HepG2 (cell line): ENCODE results near the gene RUNX3. TPM values are rescaled to one million over a fixed set of nuclear protein-coding genes. Genes with fewer than 3 reads are reported as not detected.

Experiments
- ATAC-seq: fragments of 200-7000 bp; cut with Tn5 transposase; 3 replicates; pipeline ENCODE4 v1.9.1; 2020; ENCODE audit warnings: mild to moderate bottlenecking, moderate library complexity
- BruUV-seq: library from RNA; stranded (reverse); fragments of 400-500 nt; replicated peaks from 2 replicates; lab custom pipeline; 2021; lab: Mats Ljungman, UMichigan
- CTCF ChIA-PET: fragments of 300-600 bp; formaldehyde crosslinking; extraction: SDS; loops from one replicate; lab custom pipeline; 2021; ENCODE audit warnings: low total read pairs, inconsistent platforms, low intra/inter-chr PET ratio; lab: Yijun Ruan, JAX
- POLR2A ChIA-PET: fragments of 350-600 bp; sonication (Branson Sonifier 250); formaldehyde crosslinking; loops from one replicate; lab custom pipeline; 2020; ENCODE audit warnings: antibody characterized with exemption, inconsistent platforms; lab: Yijun Ruan, JAX
- DNase-seq: peaks from one replicate; pipeline ENCODE4 v3.0.0-alpha.2; 2015; ENCODE audit warnings: low spot score
- FAIRE-seq: peaks from 3 replicates; lab custom pipeline; 2011; peaks lifted over from hg19 to GRCh38; lab: Jason Lieb, UNC
- H2AFZ ChIP-seq: one replicate; pipeline ENCODE4 v1.6.1; 2011; ENCODE audit warnings: low read length, inconsistent platforms
- H3K27ac ChIP-seq: fragments of 300-600 bp; 3 replicates; pipeline ENCODE4 v1.8.0; 2011; ENCODE audit warnings: mixed run types, mild to moderate bottlenecking, mixed read lengths, low read length, inconsistent platforms; ENCODE audit not compliant: insufficient read depth; ENCODE audit errors: extremely low read length
- H3K27me3 ChIP-seq, 2 experiments: fragments of 200-600 bp in 1 of 2; 2 replicates in 1 of 2; 3 replicates in 1 of 2; pipeline versions ENCODE4 v1.6.0 to v1.8.0; 2011; ENCODE audit warnings: low read length in 2 of 2, mild to moderate bottlenecking in 2 of 2, moderate library complexity in 2 of 2, inconsistent platforms in 1 of 2; ENCODE audit not compliant: insufficient read depth in 2 of 2, control insufficient read depth in 1 of 2
- H3K36me3 ChIP-seq, 2 experiments: fragments of 200-600 bp in 1 of 2; replicated peaks in 1 of 2; 2 replicates in 1 of 2; 3 replicates in 1 of 2; pipeline versions ENCODE4 v1.5.1 to v1.8.0; 2011; ENCODE audit warnings: low read length in 2 of 2, inconsistent platforms in 1 of 2; ENCODE audit not compliant: insufficient read depth in 2 of 2, control insufficient read depth in 1 of 2
- H3K4me1 ChIP-seq: 2 replicates; pipeline ENCODE4 v1.5.1; 2012; ENCODE audit warnings: low read length, inconsistent platforms; ENCODE audit not compliant: insufficient read depth
- H3K4me2 ChIP-seq: 2 replicates; pipeline ENCODE4 v1.6.0; 2011; ENCODE audit warnings: low read depth, low read length, inconsistent platforms
- H3K4me3 ChIP-seq, 3 experiments: fragments of 200-600 bp in 1 of 3; sonication (generic), shearing (Covaris generic) in 1 of 3; replicated peaks in 1 of 3; 2 replicates each; pipeline ENCODE4 v1.5.1; 2011 to 2016; ENCODE audit warnings: low read length in 3 of 3, inconsistent platforms in 2 of 3, low read depth in 2 of 3, mild to moderate bottlenecking in 2 of 3, control low read depth in 1 of 3, mixed read lengths in 1 of 3; ENCODE audit not compliant: insufficient read depth in 1 of 3
- H3K79me2 ChIP-seq: one replicate; pipeline ENCODE4 v1.6.1; 2011; ENCODE audit warnings: low read length, inconsistent platforms; ENCODE audit not compliant: insufficient read depth
- H3K9ac ChIP-seq: 2 replicates; pipeline ENCODE4 v1.6.0; 2011; ENCODE audit warnings: mild to moderate bottlenecking, low read depth, low read length, inconsistent platforms; ENCODE audit not compliant: insufficient read depth
- H3K9me3 ChIP-seq: 2 replicates; pipeline ENCODE4 v1.5.1; 2012; ENCODE audit warnings: mild to moderate bottlenecking, low read length
- H4K20me1 ChIP-seq: 2 replicates; pipeline ENCODE4 v1.6.0; 2011; ENCODE audit warnings: inconsistent platforms, mild to moderate bottlenecking, low read length, moderate library complexity; ENCODE audit not compliant: insufficient read depth
- CREBL2 ChIP-seq: sonication (generic); formaldehyde crosslinking; IDR thresholded peaks from 2 replicates; pipeline ENCODE4 v1.8.1; 2023; ENCODE audit warnings: missing genetic modification reagents, mild to moderate bottlenecking, borderline replicate concordance
- GZF1 ChIP-seq: sonication (generic); formaldehyde crosslinking; IDR thresholded peaks from 2 replicates; pipeline ENCODE4 v1.5.1; 2020; ENCODE audit warnings: mild to moderate bottlenecking, missing genetic modification reagents
- HNF1B ChIP-seq: sonication (generic); formaldehyde crosslinking; IDR thresholded peaks from 2 replicates; pipeline ENCODE4 v1.5.1; 2020; ENCODE audit warnings: mild to moderate bottlenecking, moderate library complexity, missing genetic modification reagents
- IRF9 ChIP-seq: sonication (generic); formaldehyde crosslinking; IDR thresholded peaks from 2 replicates; pipeline ENCODE4 v1.8.0; 2022; ENCODE audit warnings: missing genetic modification reagents, mild to moderate bottlenecking, borderline replicate concordance
- LBX2 ChIP-seq: sonication (generic); formaldehyde crosslinking; IDR thresholded peaks from 2 replicates; pipeline ENCODE4 v1.5.0; 2020; ENCODE audit warnings: missing genetic modification reagents, mild to moderate bottlenecking, borderline replicate concordance
- TEAD3 ChIP-seq: optimal IDR thresholded peaks from 2 replicates; pipeline ENCODE3; 2016; ENCODE audit warnings: borderline replicate concordance
- ZEB1 ChIP-seq: IDR thresholded peaks from 2 replicates; pipeline ENCODE4 v1.6.1; 2012; ENCODE audit warnings: mild to moderate bottlenecking, low read depth, inconsistent platforms; ENCODE audit not compliant: insufficient replicate concordance
- ZNF496 ChIP-seq: sonication (generic); formaldehyde crosslinking; IDR thresholded peaks from 2 replicates; pipeline ENCODE4 v1.8.1; 2023; ENCODE audit warnings: mild to moderate bottlenecking, moderate library complexity, missing genetic modification reagents; ENCODE audit not compliant: insufficient replicate concordance
- ZNF549 ChIP-seq: sonication (generic); formaldehyde crosslinking; IDR thresholded peaks from 2 replicates; pipeline ENCODE4 v1.5.0; 2020; ENCODE audit warnings: missing genetic modification reagents
- ZNF609 ChIP-seq: sonication (generic); formaldehyde crosslinking; IDR thresholded peaks from 2 replicates; pipeline ENCODE4 v1.4.0; 2020; ENCODE audit warnings: mild to moderate bottlenecking, missing genetic modification reagents, borderline replicate concordance
- ZNF747 ChIP-seq: sonication (generic); formaldehyde crosslinking; IDR thresholded peaks from 2 replicates; pipeline ENCODE4 v1.8.1; 2023; ENCODE audit warnings: missing genetic modification reagents, mild to moderate bottlenecking, borderline replicate concordance
- ZNF776 ChIP-seq: sonication (generic); formaldehyde crosslinking; IDR thresholded peaks from 2 replicates; pipeline ENCODE4 v1.4.0; 2020; ENCODE audit warnings: mild to moderate bottlenecking, missing genetic modification reagents
- ZXDC ChIP-seq: sonication (generic); formaldehyde crosslinking; IDR thresholded peaks from 2 replicates; pipeline ENCODE4 v1.5.0; 2020; ENCODE audit warnings: mild to moderate bottlenecking, missing genetic modification reagents
- WGBS: methylation state at CpG from one replicate; pipeline ENCODE4 v1.1.6; 2017; ENCODE audit warnings: low lambda C conversion rate; 5-methylcytosine and 5-hydroxymethylcytosine counted together
- in situ Hi-C: cut with HindIII; loops from 2 replicates; pipeline ENCODE4 v1.10.0; 2017; ENCODE audit warnings: low pct_unique_long_range_greater_than_20kb; ENCODE audit not compliant: extremely low pct_ligation_motif_present
- intact Hi-C: fragments of 100-400 bp; cut with micrococcal nuclease; formaldehyde crosslinking; loops from one replicate; pipeline ENCODE4 v1.10.0; 2022; ENCODE audit not compliant: unreplicated experiment
- polyA plus RNA-seq, 8 experiments: library from polyadenylated mRNA; depleted of rRNA in 3 of 8; stranded (reverse) in 7 of 8; unstranded in 1 of 8; fragments of >200 nt; fragmentation: Illumina TruSeq in 4 of 8; extraction: Trizol in 4 of 8; gene quantifications; 2 replicates each; pipeline versions ENCODE4 v1.2.1 to v1.2.3, GENCODE V29; 2011 to 2016; ENCODE audit warnings: low read depth in 4 of 8, missing spikeins in 1 of 8, mixed read lengths in 1 of 8; ENCODE audit not compliant: insufficient read depth in 1 of 8
- total RNA-seq, 5 experiments: library from RNA; depleted of rRNA; stranded (reverse); fragments of >200 nt; fragmentation: Illumina TruSeq; extraction: Trizol; gene quantifications; 2 replicates each; pipeline ENCODE4 v1.2.3, GENCODE V29; 2016; ENCODE audit warnings: low read depth in 1 of 5

Gene RUNX3
- total and polyA plus RNA-seq, 2 of the 13 experiments (the other 11 are each of a cell fraction or from before 2014, with no cell fraction given), result 0.04 to 0.22 TPM

- BruUV-seq, result no TSS peak
- in situ Hi-C loops, result no loop called here
- FAIRE-seq (no peak), DNase-seq (no peak), ATAC-seq (no peak)
- H3K79me2 ChIP-seq, result no peaks in the 10 kb centered on the region
- POLR2A ChIA-PET, result no interaction called here
- no peaks in the 10 kb centered on the region for H3K36me3 ChIP-seq
- H3K9me3 ChIP-seq, result peaks cover 11% of the 10 kb centered on the region
- H3K4me3 ChIP-seq, result no peak overlapping the region
- no peaks in the 10 kb centered on the region for H4K20me1 ChIP-seq
- no peaks in the 10 kb centered on the region for H3K4me1 ChIP-seq
- whole genome bisulfite sequencing, result 40% methylated on average over 4 of the region's 4 CpGs
- H3K27ac ChIP-seq, result no peak overlapping the region
- no peak overlapping the region for H2AFZ ChIP-seq
- H3K27me3 ChIP-seq, result peaks cover 1 to 23% of the 10 kb centered on the region in 2 experiments; a peak in 4 of 5 replicates
- intact Hi-C loops, result no loop called here
- no peak overlapping the region for H3K4me2 ChIP-seq
- no peak overlapping the region for H3K9ac ChIP-seq
- CTCF ChIA-PET, result interaction anchor here (2.0 kb wide), 1 partner anchor 47 kb away, joined by 8 read pairs; no protein-coding TSS in a partner anchor
- no peak for TF ChIP-seq ZNF776 (CRISPR knock-in tag)
- no peak for TF ChIP-seq LBX2 (CRISPR knock-in tag)
- no peak for TF ChIP-seq ZEB1
- no peak for TF ChIP-seq ZNF747
- no peak for TF ChIP-seq HNF1B (CRISPR knock-in tag)
- TF ChIP-seq IRF9 (CRISPR knock-in tag), result no peak
- no peak for TF ChIP-seq TEAD3 (CRISPR knock-in tag)
- no peak for TF ChIP-seq ZNF549 (CRISPR knock-in tag)
- no peak for TF ChIP-seq ZNF609 (CRISPR knock-in tag)
- no peak for TF ChIP-seq ZNF496 (CRISPR knock-in tag)
- no peak for TF ChIP-seq GZF1 (CRISPR knock-in tag)
- TF ChIP-seq CREBL2 (CRISPR knock-in tag), result no peak
- no peak for TF ChIP-seq ZXDC
These were observed 34.6 kb downstream of the RUNX3 start for GRCh38 chr1:24895511-24895910.
